ENCODE data around the gene TRA2B.

TRA2B gene

DNA sequence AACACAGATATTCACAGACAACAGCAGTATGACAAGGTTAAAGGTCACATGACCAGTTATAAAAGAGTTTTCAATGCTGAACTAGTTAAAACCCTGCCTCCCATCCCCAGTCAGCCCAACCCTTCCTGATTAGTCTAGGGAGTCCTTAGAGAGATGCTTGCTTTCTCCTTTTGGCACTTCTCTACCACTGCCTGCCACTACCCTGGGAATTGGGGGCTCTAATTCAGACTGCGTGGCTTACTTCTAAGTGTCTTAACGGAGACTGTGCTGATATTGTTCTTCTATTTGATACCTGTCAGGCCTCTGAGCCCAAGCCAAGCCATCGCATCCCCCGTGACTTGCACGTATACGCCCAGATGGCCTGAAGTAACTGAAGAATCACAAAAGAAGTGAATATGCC, 11.7 kb upstream of the TRA2B start:
- no peak for DNase-seq

DNA sequence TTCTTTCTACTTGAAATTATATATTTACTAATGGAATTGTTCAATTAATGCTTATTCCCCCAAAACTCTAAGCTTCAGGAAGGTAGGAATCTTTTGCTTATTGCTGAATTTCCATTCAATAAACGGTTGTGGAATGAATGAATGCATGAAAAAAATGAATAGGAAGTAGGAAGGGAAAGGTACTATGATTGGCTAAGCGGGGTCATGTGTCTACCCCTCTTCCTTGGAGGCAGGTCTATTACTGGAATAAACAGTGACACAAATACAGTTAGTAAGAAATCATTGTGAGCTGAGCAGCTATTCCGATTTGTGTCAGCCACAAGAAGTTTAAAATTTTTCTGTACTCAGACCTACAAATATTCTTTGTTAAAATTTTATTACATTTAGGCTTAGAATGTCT, 10.5 kb upstream of the TRA2B start:
- DNase-seq: no peak

DNA sequence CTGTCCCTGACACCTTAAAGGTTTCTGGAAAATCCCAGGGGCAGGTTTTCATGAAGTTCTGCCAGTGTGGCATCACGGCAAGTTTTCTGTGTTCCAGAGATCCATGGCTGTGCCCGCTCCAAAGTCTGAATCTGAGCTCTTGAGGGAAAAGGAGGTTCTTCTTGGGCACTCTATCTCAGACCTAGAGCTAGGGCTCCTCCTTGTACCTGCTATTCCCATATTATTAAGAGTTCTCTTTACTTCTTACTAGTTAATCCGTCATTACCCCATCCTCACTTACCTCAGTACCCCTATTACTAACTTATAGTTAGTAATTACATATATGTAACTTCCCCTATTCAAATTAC, 5.9 kb upstream of the TRA2B start:
- DNase-seq: no peak

DNA sequence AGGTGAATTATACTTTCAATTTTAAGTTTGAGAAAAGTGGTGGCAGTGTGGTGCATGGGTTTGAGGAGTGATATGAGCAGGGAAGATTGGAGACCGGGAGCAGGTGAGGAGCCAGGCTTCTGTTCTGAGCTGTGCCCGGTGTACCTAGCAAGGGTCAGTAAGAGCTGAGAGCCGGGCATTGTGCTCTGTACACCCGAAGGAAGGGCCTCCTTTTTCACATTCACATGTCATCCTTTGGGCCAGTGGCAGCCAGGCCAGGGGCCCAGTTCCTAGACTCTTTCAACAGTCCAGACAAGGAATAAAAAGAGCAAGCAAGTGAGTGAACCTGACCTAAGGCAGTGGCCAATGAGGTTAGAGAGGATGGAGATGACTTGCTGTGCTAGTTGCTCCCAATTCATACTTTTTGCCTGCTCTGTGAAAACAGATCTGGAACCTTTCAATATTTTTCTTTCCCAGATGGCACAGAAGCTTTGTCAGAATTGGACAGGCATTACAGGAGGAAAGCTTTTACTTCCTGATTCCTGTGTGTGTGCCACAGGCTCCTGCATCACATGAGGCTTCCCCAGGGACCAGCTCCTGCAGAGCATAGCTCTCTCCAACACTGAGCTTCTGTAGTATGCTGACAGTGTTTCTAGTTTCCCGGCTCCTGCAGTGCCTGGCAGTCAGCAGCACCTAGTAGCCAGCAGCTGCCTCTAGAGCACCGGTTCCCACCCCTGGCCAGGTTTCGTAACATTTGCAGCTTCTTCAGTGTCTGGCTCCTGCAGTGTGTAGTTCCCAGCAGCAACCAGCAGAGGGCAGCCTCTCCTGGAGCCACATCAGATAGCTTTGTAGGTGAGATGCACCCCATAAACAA, 5.3 kb upstream of the TRA2B start:
- peak; percentile 89 to 91 for DNase-seq

DNA sequence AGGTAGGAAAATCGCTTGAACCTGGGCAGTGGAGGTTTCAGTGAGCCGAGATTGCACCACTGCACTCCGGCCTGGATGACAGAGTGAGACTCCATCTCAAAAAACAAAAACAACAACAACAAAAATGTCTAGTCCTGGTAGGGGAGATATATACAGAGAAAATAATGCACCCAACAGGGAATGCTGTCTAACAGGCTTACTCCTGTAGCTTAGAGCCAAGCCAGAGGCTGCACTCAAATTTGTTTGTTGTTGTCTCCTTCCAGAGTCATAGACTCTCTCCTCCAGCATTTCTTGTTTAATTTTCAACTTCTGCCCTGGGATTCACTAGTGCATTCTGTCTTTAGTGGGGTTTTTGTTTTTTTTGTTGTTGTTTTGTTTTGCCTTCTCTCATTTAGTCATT, 4.6 kb upstream of the TRA2B start:
- DNase-seq: no peak

DNA sequence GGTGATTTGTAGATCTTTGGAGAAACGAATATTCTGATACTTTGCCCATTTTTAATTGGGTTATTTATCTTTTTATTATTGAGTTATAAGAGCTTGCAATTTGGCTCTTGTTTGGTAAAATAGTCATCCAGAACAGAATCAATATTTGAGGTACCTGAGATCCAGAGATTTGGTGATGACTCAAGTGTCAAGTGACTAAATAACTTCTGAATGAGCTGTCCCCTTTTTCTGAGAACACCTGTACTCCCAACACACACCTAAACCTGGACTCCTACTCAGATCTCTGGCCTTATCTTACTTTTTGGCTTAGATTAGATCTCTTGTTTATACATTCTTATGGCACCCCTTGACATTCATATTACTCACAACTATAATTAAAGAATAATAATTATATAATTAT, 3.1 kb upstream of the TRA2B start:
- no peak for DNase-seq

DNA sequence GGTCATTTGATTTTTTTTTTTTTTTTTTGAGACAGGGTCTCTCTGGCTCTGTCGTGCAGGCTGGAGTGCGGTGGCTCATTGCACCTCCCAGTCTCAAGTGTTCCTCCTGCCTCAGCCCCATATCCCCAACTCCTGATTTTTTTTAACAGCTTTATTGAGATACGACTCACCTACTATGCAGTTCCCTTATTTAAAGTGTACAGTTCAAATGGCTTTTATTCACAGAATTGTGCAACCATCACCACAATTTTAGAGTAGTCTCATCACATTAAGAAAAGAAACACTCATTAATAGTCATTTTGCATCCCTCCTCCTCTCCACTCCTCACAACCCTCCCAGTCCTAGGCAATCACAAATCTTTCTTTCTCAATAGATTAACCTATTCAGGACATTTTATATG, 1.9 kb upstream of the TRA2B start:
- no peak for DNase-seq

DNA sequence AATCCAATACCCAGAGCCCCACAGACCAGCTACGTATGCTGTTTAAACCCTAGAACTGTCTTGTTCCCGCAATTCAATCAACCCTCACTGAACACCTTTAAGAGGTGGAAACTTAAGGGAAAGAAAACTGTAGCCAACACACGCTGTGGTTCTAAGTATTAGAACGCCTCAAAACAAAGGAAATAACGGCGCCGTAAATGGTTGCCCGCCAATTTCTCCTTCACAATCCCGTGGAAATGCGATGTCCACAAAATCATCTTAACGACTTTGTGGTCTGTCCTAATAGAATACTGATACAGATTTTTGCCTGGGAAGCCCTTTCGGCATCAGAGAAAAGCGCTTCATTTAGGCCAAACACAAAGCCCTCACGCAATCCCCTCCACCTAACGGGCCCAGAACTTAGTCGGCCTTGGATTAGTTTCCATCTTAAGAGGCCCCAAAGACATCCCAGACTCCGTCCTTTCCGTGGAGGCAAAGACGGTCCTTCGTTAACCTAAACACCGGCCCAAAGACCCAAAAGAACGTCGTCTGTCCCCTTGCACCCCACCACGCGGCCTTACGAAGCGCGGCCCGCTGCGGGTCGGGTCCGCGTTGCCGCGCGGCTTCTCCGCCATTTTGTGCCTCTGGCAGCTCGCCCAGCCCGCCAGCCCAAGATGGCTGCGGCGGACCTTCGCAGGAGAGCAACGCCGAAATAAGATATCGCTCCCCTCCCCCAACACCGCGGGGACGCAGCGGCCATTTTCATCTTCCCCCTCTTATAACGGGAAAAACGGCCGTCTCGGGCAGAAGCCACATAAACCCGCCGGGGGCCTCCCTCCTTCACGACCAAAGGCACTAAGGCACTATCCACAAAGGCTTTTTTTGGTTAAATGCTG, 763 bp downstream of the TRA2B start:
- DNase-seq: peak; percentile 88 to 91

DNA sequence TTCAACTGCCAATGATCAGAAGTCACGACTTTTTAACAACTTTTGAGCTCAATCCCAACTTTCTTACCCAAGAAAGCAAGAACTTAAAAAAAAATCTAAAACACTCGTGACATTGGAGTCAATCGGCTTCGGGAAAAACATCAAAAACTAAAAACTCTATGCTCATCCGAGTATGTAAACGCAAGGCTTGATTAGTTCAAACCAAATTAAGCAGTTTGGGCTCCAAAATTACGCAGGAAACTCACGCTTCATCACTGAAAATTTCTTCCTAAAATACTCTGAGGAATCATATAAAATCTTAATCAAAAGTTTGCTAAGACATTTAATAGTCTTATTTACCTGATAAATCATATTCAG, 1.6 kb downstream of the TRA2B start:
- no peak for DNase-seq

DNA sequence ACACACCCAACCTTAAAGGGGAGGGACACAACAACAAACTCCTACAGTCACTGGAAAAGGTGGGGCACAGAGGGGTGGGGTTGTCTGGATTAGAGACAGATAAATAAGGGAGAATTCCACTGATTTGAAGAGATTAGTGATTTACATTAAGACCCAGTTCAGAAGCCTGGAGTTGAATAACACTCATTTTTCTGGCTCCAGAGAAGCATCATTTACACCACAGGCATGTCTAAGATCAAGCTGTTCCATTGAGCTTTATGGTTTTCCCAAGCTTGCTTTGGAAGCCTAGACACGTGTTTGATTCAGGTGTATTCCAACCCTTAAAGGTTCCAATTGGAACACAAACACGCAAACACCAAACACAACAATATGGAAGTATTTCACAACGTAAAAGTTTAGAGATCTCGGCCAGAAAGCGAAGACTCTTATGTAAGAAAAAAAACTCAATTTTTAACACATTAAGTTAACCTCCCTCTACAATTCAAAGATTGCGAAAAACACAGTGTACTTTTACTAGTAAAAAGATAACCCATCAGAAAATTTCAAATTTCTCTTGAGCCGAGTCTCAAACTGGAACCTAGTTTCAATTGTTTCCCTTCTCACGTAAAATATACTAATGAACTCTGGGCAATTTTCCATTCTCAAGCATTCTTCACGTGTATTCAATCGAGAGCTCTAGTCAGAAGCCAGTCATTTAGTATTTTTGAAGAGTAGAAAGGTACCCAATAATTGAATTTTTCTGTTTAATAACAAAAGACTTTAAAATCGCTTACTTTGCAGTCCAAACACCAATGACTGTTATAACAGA, 2.1 kb downstream of the TRA2B start:
- DNase-seq: no peak

DNA sequence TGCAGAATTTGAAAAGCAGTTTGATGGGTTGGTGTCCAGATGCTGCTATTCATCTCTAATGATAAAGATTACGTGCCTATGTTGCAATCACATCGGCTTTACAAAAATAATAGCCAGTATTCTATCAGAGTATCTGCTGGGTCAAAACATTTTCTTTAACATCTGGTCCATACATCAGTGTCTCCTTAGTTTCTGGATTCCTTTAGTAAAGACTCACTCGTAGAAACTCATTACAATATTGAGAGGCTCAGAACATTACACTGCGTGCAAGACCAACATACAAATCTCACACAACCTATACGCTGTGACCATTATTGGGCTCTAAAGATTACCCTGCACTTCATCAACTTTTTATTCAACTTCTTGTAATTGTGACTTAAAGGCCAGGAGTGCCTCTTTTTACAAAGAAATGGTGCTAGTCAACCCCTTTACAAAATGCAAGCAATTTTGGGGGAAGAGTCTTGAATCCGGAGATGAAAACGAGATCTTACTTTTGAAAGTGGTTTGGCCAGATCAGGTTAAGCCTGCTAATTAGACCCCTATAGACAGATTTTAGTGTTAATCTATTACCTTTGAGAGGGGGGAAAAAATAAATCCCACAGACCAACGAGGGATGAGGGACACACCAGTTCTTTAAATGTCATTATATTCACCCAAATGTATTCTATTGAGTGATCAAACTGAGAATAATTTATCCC, 2.9 kb downstream of the TRA2B start:
- no peak for DNase-seq

DNA sequence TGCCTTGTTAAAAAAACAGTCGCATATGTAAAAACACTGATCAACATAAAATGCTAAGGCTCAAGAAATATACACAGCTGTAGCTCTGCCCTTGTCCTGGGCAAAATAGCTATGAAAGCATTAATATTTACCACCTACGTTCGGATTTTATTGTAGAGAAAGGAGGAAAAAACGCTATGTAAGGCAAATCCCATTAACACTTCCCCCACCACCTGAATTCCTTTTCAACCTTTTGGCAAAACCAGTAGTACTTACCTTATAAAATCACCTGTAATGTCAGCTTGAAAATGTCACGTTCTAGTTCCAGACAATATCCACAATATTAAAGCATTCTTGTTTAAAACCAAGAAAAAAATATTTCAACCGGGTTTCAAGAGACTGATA, 3.6 kb downstream of the TRA2B start:
- DNase-seq: no peak

DNA sequence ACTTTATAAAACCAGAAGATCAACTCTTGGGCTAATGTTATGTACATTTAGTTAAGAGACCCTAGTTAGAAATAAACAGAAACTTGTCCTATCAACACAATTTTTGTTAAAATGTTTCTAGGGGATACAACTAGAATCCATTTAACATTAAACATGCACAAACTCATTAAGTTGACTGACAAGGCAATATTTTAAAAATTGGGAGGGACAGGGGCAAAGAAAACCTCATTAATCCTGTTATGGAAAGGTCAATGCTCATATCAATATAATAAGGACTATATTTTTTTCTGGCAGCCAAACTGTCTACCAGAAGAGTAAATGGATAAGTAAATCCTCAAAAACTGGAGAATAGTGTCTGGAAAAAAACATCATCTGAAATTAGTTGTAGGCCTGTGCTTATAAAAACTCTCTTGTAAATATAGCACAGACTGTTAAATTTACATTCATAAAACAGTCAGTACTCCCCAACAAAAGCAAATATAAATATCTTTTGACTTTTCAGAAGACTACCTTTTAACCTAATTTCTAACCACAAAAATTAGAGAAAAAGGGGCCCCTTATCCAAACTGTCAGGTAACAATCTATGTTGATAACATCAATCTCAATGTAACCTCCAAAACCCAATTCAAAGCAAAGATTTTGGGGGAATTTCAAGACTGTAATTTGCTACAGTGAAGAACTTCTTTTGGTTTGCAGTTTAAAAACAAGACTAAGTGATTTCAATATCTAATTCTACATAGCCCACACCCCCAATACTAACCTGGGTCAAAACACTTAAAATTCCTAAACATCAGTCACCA, 4.2 kb downstream of the TRA2B start:
- no peak for DNase-seq

DNA sequence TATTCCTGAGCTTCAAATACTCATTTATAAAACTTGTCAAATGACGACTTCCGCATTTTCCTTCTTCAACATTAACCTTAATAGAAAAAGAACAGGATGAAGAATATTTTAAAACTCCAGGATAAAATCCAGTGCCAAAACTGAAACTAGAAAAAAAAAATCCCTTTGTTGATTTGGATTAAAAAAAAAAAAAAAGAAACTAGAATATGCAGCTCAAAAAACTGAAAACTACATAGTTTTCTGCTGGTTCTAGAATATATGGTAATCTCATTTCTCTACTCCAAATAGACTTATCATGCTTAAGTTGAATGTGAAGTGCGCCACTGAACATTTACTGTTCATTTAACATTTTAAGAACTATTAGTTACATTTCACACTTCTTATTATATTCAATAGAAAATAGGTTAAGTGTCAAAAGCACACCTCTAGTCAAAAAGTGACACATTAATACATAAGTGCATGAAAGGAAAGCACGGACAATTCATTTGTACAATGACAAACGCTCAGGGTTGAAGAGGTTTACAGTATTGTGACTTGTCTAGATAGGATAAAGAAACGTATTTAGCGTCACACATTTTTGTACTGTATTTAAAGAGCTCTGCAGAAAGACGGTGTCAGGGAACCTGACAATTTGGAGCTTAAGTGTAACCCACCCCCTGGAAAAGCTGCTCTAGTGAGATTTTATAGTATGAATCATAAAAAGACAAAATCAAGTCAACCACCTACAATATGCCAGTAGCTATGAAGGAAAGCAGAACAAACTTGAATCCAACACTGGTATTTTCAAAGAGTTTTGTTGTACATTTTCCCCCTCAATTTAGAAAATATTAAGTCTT, 5.8 kb downstream of the TRA2B start:
- DNase-seq: no peak

DNA sequence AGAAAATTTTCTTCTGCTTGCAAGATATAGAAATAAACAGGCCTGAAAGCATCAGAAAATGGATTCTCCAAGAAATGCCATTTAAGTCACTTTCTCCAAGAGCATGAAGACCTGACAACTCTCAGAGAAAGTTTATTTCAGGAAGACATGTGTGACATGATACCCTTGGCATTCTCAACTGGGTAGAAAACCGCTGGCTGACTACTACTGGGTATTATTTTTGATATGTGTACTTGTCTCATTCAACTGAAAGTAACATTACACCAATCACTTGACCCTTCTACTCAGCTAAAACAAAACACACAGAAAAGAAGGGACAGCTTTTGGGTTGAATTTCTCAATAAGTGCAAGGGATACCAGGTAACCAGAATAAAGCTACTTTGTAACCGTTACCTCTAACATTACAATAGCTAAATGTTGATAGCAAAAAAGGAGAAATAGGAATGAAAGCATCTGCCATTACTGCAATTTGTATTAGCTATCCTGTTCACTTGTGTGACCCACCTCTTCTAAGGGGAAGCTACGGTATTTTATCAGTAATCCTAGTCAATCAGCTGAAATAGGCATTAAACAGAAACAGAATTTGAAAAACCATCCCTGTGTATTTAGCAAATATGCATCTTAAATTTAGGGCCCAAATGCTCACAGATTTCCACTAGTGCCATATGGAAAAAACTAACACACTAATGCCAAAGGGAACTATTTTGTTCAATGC, 7.3 kb downstream of the TRA2B start:
- no peak for DNase-seq

DNA sequence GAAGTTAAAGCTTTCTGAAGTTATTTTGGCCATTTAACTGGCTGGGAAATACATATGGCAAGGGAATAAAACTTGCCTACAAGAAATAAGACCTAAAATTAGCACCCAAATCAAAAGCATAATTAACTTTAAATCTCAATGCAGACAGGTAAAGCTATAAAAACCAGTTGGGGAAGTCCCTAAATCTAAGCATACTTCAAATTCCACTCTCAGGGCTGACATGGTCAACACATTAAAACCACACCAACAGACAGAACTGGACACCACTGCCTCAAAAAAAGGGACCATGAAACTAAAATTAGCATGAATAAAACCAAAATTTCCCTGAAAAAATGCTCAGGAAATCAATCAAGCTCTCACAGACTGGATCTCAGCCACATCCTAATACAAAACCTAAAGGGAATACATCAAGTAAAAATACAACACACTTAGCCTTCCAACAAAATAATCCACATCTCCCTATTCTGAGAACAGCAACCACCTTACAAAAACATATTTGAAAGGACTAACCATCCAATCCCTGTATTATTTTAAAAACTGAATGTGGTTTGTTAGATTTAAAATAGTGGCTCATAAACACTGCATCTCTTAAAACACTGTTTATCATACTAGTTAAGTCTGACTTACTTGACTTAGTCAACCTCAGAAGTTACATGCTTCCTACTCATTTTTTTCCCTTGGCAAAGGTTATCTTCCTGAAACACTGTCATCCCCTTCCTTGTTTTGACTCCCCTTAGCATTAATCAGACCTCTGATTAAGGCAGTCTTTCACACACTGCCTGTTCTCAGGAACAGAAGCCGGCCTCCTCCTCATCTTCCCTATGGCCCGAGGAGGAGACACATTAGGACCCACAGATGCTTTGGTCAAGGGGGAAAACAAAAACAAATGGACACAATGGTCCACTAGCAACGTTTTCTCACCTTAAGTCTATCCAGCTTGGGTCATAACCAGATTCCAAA, 8.3 kb downstream of the TRA2B start:
- no peak for DNase-seq

DNA sequence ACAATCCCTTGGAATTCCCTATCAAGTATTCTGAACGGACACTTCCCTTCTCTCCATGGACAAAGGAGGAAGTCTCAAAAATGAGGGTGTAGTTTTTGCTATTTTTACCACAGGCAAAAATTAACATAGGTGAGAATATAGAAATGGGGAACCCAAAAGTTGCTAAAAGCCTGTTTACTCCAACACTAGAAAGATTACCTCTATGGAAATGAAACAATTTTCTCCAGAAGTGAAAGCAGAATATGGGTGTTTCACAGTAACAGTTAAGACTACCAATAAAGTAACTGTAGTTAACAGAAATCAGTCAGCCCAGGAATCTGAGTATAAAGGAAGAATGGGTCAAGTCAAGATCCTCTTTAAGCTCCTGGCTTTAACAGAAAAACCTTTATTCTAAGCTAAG, 9.3 kb downstream of the TRA2B start:
- DNase-seq: no peak

DNA sequence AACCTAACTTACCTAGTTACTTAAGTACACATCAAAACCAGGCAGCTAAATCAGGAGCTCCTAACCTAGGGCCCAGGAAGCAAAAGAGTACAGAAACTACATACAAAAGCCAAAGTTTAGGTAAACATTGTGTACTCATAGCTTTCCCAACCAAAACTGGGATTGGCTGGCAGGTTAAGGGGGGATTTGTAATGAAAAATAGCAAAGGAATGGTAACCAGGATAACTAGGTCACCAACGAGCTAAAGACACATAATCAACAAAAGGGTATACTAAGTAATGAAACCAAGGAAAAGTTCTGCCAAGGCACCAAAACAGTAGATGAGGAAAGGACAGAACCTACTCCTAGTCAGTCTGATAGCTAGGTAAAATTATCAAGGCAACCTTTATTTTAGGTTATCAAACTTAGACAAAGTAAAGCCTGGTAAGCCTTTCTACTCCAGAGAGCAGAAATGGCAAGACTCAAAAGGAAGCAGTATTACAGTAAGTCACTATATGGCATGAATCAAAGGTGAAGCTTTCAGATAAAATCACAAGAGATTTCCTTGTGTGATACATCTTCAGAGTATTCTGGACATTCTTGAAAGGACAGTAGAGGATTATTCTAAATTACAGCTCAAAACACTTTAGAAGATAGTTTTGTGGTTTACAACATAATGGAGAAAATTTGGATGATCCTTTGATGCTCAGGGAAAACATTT, 10.2 kb downstream of the TRA2B start:
- DNase-seq: no peak

DNA sequence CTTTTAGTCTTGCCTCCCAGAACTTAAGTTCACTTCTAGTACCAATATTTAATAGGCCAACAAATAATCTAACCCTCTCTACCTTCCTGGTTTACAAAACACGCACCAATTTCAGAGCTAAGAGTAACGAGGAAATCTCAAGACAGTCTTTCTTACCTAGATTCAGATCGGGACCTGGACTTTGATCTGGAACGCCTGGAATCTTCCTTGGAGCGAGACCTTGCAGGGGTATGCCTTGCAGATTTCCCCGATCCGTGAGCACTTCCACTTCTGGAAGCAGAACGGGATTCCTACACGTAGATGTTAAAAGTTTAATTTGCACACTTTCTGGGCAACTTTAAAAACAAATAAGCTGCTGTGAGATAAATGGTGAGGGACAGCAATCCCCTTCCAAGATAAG, 11.4 kb downstream of the TRA2B start:
- no peak for DNase-seq
